Prostate gland (tissue), 2 donors: ENCODE results near the gene ATP1B4. TPM values are rescaled to one million over a fixed set of nuclear protein-coding genes. Genes with fewer than 3 reads are reported as not detected.

Experiments
- DNase-seq: peaks from one replicate; pipeline ENCODE4 v3.0.0-alpha.2; 2019; ENCODE audit warnings: low spot score
- H3K27ac ChIP-seq, 2 donors: fragments of 200-600 bp; sonication (generic); 2 replicates each; pipeline ENCODE4 v1.5.1; 2017 to 2019
- H3K27me3 ChIP-seq: fragments of 200-600 bp; sonication (generic); replicated peaks from 2 replicates; pipeline ENCODE4 v1.5.1; 2019; ENCODE audit not compliant: insufficient read depth
- H3K36me3 ChIP-seq, 2 donors: fragments of 200-600 bp; sonication (generic); 1 replicate in 1 of 2; 2 replicates in 1 of 2; pipeline versions ENCODE4 v1.5.1 to v1.8.1; 2017 to 2019
- H3K4me1 ChIP-seq: fragments of 200-600 bp; sonication (generic); replicated peaks from 2 replicates; pipeline ENCODE4 v1.5.1; 2019
- H3K4me3 ChIP-seq, 2 donors: fragments of 200-600 bp; sonication (generic); 2 replicates each; pipeline ENCODE4 v1.5.1; 2017 to 2019
- H3K9me3 ChIP-seq: fragments of 200-600 bp; sonication (generic); 2 replicates; pipeline ENCODE4 v1.5.1; 2017
- CTCF ChIP-seq, 4 experiments: fragments of 200-600 bp in 2 of 4; fragments of 450-650 bp in 2 of 4; sonication (generic) in 2 of 4; IDR thresholded peaks; 1 replicate in 3 of 4; 2 replicates in 1 of 4; pipeline ENCODE4 v1.5.1; 2016 to 2019; ENCODE audit warnings: antibody characterized with exemption in 4 of 4, mild to moderate bottlenecking in 2 of 4, moderate library complexity in 2 of 4
- POLR2A ChIP-seq: fragments of 450-650 bp; IDR thresholded peaks from one replicate; pipeline ENCODE4 v1.6.1; 2016; ENCODE audit warnings: antibody characterized with exemption, mild to moderate bottlenecking
- POLR2AphosphoS5 ChIP-seq: sonication (generic); formaldehyde crosslinking; IDR thresholded peaks from one replicate; pipeline ENCODE4 v1.6.1; 2017; ENCODE audit warnings: antibody characterized with exemption
- WGBS: methylation state at CpG from one replicate; pipeline ENCODE4 v1.1.5; 2018; 5-methylcytosine and 5-hydroxymethylcytosine counted together
- intact Hi-C: fragments of 100-400 bp; cut with DNase I; formaldehyde crosslinking; loops from one replicate; pipeline ENCODE4 v1.14.2; 2022
- total RNA-seq, 2 donors: library from RNA; depleted of rRNA; stranded (reverse); fragments of >200 nt; gene quantifications; one replicate each; pipeline ENCODE4 v1.1.0, GENCODE V29; 2016

ATP1B4 gene
- total RNA-seq, 2 donors from 2014 or later, result 0.50 TPM; not detected in 1

DNA sequence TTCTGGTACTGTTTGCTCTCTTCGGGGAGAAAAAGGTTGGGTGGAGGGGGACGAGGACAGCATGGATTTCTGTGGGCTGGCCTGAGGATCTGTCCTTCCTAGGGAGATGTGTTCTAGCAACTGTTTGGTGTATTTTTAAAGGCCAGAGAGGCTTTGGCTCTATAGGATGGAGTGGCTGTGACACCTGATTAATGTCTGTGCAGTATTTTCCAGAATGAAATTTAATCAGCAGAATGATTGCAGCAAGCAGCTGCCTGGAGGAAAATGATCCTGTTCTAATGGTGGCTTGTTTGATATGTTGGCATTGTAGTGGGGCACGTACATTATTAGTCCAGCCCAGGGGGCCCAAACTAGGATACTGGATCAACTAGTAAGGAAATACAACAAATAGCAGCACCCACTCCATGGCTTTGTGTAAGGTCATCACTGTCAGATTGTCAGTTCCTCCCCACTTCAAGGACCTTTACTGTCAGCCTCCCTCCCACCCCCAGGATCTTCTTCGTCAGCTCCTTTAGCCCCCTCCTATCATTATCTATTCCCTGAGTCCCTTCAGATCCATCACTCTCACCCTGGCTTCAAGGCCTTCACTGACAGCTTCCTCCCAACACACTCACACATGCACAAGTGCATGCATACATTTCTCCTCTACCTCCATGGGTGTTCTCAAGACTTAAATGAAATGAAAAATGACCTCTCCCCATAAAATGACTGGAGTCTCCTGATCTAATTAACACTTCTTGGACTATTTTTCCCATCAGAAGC is 40.2 kb upstream of the ATP1B4 start:
- no peaks in the 10 kb centered on the region for H3K27me3 ChIP-seq
- no peaks in the 10 kb centered on the region for H3K9me3 ChIP-seq
- intact Hi-C loops, result no loop called here
- no peak overlapping the region for H3K27ac ChIP-seq
- H3K36me3 ChIP-seq, result no peaks in the 10 kb centered on the region
- no peak for DNase-seq
- TF ChIP-seq CTCF (IDR thresholded peaks at IDR 0.05), result no peak
- TF ChIP-seq POLR2A, result no peak
- no peak for TF ChIP-seq POLR2AphosphoS5
- H3K4me3 ChIP-seq, result no peak overlapping the region
- 63% methylated on average over 4 of the region's 4 CpGs for WGBS
- no peaks in the 10 kb centered on the region for H3K4me1 ChIP-seq

GRCh38 chrX:120331116-120331515 is 30.8 kb upstream of the ATP1B4 start:
- 88% methylated on average over 1 of the region's 2 CpGs for WGBS
- Histone ChIP-seq H3K27me3 (no peaks in the 10 kb centered on the region), H3K27ac (no peak overlapping the region), H3K4me3 (no peak overlapping the region), H3K4me1 (no peaks in the 10 kb centered on the region), H3K36me3 (no peaks in the 10 kb centered on the region), H3K9me3 (no peaks in the 10 kb centered on the region)
- no peak for DNase-seq
- intact Hi-C loops, result no loop called here
- no peak for TF ChIP-seq POLR2AphosphoS5
- no peak for TF ChIP-seq POLR2A
- no peak for TF ChIP-seq CTCF (IDR thresholded peaks at IDR 0.05)

- intact Hi-C loops, result no loop called here
- H3K4me3 ChIP-seq, result no peak overlapping the region
- H3K27me3 ChIP-seq, result no peaks in the 10 kb centered on the region
- H3K4me1 ChIP-seq, result no peaks in the 10 kb centered on the region
- WGBS, result 80% methylated on average over 1 of the region's 1 CpG
- H3K9me3 ChIP-seq, result no peaks in the 10 kb centered on the region
- DNase-seq, result no peak
- no peaks in the 10 kb centered on the region for H3K36me3 ChIP-seq
- H3K27ac ChIP-seq, result no peak overlapping the region
- TF ChIP-seq POLR2AphosphoS5, result no peak
- TF ChIP-seq CTCF (IDR thresholded peaks at IDR 0.05), result no peak
- no peak for TF ChIP-seq POLR2A
These were observed 29.5 kb upstream of the ATP1B4 start for GRCh38 chrX:120332394-120332793.

GRCh38 chrX:120334151-120334550 is 27.7 kb upstream of the ATP1B4 start:
- H3K9me3 ChIP-seq, result no peaks in the 10 kb centered on the region
- no peaks in the 10 kb centered on the region for H3K36me3 ChIP-seq
- no peak for DNase-seq
- H3K4me1 ChIP-seq, result no peaks in the 10 kb centered on the region
- H3K4me3 ChIP-seq, result no peak overlapping the region
- no peaks in the 10 kb centered on the region for H3K27me3 ChIP-seq
- WGBS, result 93% methylated on average over 2 of the region's 2 CpGs
- TF ChIP-seq CTCF (IDR thresholded peaks at IDR 0.05) (no peak), POLR2A (no peak), POLR2AphosphoS5 (no peak)
- intact Hi-C loops, result no loop called here
- H3K27ac ChIP-seq, result no peak overlapping the region

DNA sequence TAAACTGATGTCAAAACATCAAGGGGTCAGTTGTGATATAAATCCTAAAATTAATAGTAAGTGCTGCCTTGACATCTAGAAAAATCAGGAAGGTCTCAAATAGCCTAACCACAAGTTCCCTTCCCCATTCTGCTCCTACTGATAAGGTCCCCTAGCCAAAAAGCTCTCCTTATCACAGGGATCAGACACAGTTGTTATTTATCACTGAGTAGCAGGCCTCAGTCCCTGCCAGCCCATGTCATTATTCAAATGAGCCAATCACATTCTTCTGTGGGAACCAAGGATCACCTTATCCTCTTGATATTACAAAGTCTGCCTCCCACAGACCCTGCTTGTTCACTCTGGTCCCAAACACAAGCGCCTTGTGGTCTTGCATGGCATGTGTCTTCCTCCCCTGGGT is 27.3 kb upstream of the ATP1B4 start:
- WGBS, result 92% methylated on average over 1 of the region's 1 CpG
- DNase-seq, result no peak
- TF ChIP-seq POLR2AphosphoS5, result no peak
- TF ChIP-seq POLR2A, result no peak
- no peak for TF ChIP-seq CTCF (IDR thresholded peaks at IDR 0.05)

More for the DNA sequence above, 27.3 kb upstream of the ATP1B4 start:
- Histone ChIP-seq H3K36me3 (no peaks in the 10 kb centered on the region), H3K4me3 (no peak overlapping the region), H3K27ac (no peak overlapping the region), H3K27me3 (no peaks in the 10 kb centered on the region), H3K4me1 (no peaks in the 10 kb centered on the region), H3K9me3 (no peaks in the 10 kb centered on the region)
- intact Hi-C loops, result no loop called here
